DND-41 (cell line): ENCODE measurements around the gene CCDC183.

Source experiments
- CTCF ChIP-seq: IDR thresholded peaks from 2 replicates; pipeline ENCODE4 v1.5.1; 2012; ENCODE audit warnings: borderline replicate concordance, low read length, moderate library complexity, mild to moderate bottlenecking; ENCODE audit not compliant: poor library complexity, severe bottlenecking; ENCODE audit errors: extremely low read depth
- EZH2 ChIP-seq: IDR thresholded peaks from 3 replicates; pipeline ENCODE4 v1.6.1; 2012; ENCODE audit warnings: borderline replicate concordance, low read depth, mild to moderate bottlenecking, moderate library complexity, low read length, inconsistent platforms; ENCODE audit not compliant: severe bottlenecking

GRCh38 chr9:136829412-136829811 lies 33.3 kb downstream of the CCDC183 start:
- TF ChIP-seq CTCF (no peak), EZH2 (no peak)
